ENCODE data around the gene LHCGR.

Gene LHCGR

GRCh38 chr2:48696881-48697280, 58.6 kb downstream of the LHCGR start:
- no peaks in the 10 kb centered on the region for H3K36me3 ChIP-seq (ENCODE audit: control insufficient read depth in 2 of 2, insufficient read depth in 1 of 2, low read length in 2 of 2)
- no peaks in the 10 kb centered on the region for H3K9me3 ChIP-seq (ENCODE audit: control insufficient read depth, insufficient read depth, low read depth, low read length)
- H3K27ac ChIP-seq (ENCODE audit: extremely low read depth, low read depth, low read length): no peak overlapping the region
- H3K4me3 ChIP-seq (ENCODE audit: low read depth, low read length): no peak overlapping the region
- ChIA-PET POLR2A (no interaction called here), CTCF (no interaction called here)
- no peak for TF ChIP-seq ZNF423 (tag by site-specific recombination; IDR thresholded peaks at IDR 0.05)
- no peak for TF ChIP-seq ZNF302 (tag by site-specific recombination; IDR thresholded peaks at IDR 0.05; ENCODE audit: low read depth)
- no peak for TF ChIP-seq ZNF362 (tag by site-specific recombination; IDR thresholded peaks at IDR 0.05)
- TF ChIP-seq ZNF623 (tag by site-specific recombination; IDR thresholded peaks at IDR 0.05): no peak
- no peak for TF ChIP-seq ZNF626 (tag by site-specific recombination; IDR thresholded peaks at IDR 0.05)
- TF ChIP-seq ZNF449 (tag by site-specific recombination; IDR thresholded peaks at IDR 0.05): no peak
- TF ChIP-seq ZFP41 (tag by site-specific recombination; IDR thresholded peaks at IDR 0.05; ENCODE audit: borderline replicate concordance): no peak
- TF ChIP-seq ZNF426 (tag by site-specific recombination; IDR thresholded peaks at IDR 0.05): no peak
- TF ChIP-seq BCL6B (tag by site-specific recombination; IDR thresholded peaks at IDR 0.05): no peak
- no peak for TF ChIP-seq ZSCAN18 (tag by site-specific recombination; IDR thresholded peaks at IDR 0.05)
- TF ChIP-seq SP3 (tag by site-specific recombination; IDR thresholded peaks at IDR 0.05): no peak
- no peaks in the 10 kb centered on the region for H3K4me1 ChIP-seq (ENCODE audit: control insufficient read depth, insufficient read depth, low read length)

- H3K9me3 ChIP-seq (ENCODE audit: control insufficient read depth, insufficient read depth, low read depth, low read length): no peaks in the 10 kb centered on the region
- POLR2A ChIA-PET: no interaction called here
- H3K36me3 ChIP-seq (ENCODE audit: control insufficient read depth in 2 of 2, insufficient read depth in 1 of 2, low read length in 2 of 2): no peaks in the 10 kb centered on the region
- no peak overlapping the region for H3K4me3 ChIP-seq (ENCODE audit: low read depth, low read length)
- CTCF ChIA-PET: interaction anchor here (0.8 kb wide), 1 partner anchor 72 kb away, joined by 5 read pairs; no protein-coding TSS in a partner anchor
- H3K4me1 ChIP-seq (ENCODE audit: control insufficient read depth, insufficient read depth, low read length): no peaks in the 10 kb centered on the region
- H3K27ac ChIP-seq (ENCODE audit: extremely low read depth, low read depth, low read length): no peak overlapping the region
- TF ChIP-seq ZNF677 (tag by site-specific recombination; IDR thresholded peaks at IDR 0.05): no peak
- TF ChIP-seq ZBTB44 (tag by site-specific recombination; IDR thresholded peaks at IDR 0.05): no peak
- no peak for TF ChIP-seq GLIS2 (tag by site-specific recombination; IDR thresholded peaks at IDR 0.05)
- no peak for TF ChIP-seq ZNF610 (tag by site-specific recombination; IDR thresholded peaks at IDR 0.05; ENCODE audit: borderline replicate concordance)
- TF ChIP-seq ZNF488 (tag by site-specific recombination; IDR thresholded peaks at IDR 0.05): no peak
- no peak for TF ChIP-seq ZNF350 (tag by site-specific recombination; IDR thresholded peaks at IDR 0.05)
- TF ChIP-seq GLI2 (tag by site-specific recombination; IDR thresholded peaks at IDR 0.05; ENCODE audit: borderline replicate concordance, low read depth): no peak
- TF ChIP-seq ZNF211 (tag by site-specific recombination; IDR thresholded peaks at IDR 0.05; ENCODE audit: low read depth): no peak
- TF ChIP-seq ZBTB8A (tag by site-specific recombination; IDR thresholded peaks at IDR 0.05): no peak
- no peak for TF ChIP-seq ZNF280D (tag by site-specific recombination; IDR thresholded peaks at IDR 0.05)
- TF ChIP-seq ZNF146 (tag by site-specific recombination; IDR thresholded peaks at IDR 0.05): no peak
- TF ChIP-seq SCRT2 (tag by site-specific recombination; IDR thresholded peaks at IDR 0.05): no peak
- no peak for TF ChIP-seq ZNF521 (tag by site-specific recombination; IDR thresholded peaks at IDR 0.05)
Measured at GRCh38 chr2:48695991-48696390, 59.5 kb downstream of the LHCGR start.

All from HEK293 (cell line).